Fibroblast of villous mesenchyme (primary cell): Measurements from ENCODE around the gene SUB1. TPM values are rescaled to one million over a fixed set of nuclear protein-coding genes. Genes with fewer than 3 reads are reported as not detected.
"Not testable (repeated sequence)": the region's sequence is repeated elsewhere in the genome, so short reads cannot be mapped to it uniquely, and the experiment has no call there.

ENCODE experiments used
- DNase-seq: peaks from one replicate; pipeline ENCODE4 v3.0.0-alpha.2; 2010; ENCODE audit warnings: low read depth
- H3K4me3 ChIP-seq: 2 replicates; pipeline ENCODE4 v1.5.1; 2011; ENCODE audit warnings: low read depth, mild to moderate bottlenecking, low read length
- total RNA-seq: library from RNA; depleted of rRNA; stranded (reverse); fragments of >200 nt; gene quantifications from 2 replicates; pipeline ENCODE4 v1.2.3, GENCODE V29; 2012
- TF ChIP-seq, protein P1 (sequence below): IDR thresholded peaks from 2 replicates; pipeline ENCODE4 v1.5.1; 2012; ENCODE audit warnings: low read depth, mild to moderate bottlenecking, low read length; ENCODE audit not compliant: insufficient read depth

The SUB1 gene
- total RNA-seq, 1 donor: 142 TPM

- TF ChIP-seq, protein P1, sequence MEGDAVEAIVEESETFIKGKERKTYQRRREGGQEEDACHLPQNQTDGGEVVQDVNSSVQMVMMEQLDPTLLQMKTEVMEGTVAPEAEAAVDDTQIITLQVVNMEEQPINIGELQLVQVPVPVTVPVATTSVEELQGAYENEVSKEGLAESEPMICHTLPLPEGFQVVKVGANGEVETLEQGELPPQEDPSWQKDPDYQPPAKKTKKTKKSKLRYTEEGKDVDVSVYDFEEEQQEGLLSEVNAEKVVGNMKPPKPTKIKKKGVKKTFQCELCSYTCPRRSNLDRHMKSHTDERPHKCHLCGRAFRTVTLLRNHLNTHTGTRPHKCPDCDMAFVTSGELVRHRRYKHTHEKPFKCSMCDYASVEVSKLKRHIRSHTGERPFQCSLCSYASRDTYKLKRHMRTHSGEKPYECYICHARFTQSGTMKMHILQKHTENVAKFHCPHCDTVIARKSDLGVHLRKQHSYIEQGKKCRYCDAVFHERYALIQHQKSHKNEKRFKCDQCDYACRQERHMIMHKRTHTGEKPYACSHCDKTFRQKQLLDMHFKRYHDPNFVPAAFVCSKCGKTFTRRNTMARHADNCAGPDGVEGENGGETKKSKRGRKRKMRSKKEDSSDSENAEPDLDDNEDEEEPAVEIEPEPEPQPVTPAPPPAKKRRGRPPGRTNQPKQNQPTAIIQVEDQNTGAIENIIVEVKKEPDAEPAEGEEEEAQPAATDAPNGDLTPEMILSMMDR: no peak
- DNase-seq: peak; percentile 31
Observed at GRCh38 chr5:32542216-32543059, 42.9 kb upstream of the SUB1 start.

GRCh38 chr5:32543291-32543690, 42.1 kb upstream of the SUB1 start:
- DNase-seq: no peak
- no peak overlapping the region for H3K4me3 ChIP-seq
- TF ChIP-seq, protein P1: no peak

More at GRCh38 chr5:32542216-32543059, 42.9 kb upstream of the SUB1 start:
- no peak overlapping the region for H3K4me3 ChIP-seq

- no peak overlapping the region for H3K4me3 ChIP-seq
- TF ChIP-seq, protein P1: no peak
- no peak for DNase-seq
Observed at GRCh38 chr5:32545102-32545800, 40.1 kb upstream of the SUB1 start.

- TF ChIP-seq, protein P1: no peak
- DNase-seq: no peak
- no peak overlapping the region for H3K4me3 ChIP-seq
Observed at GRCh38 chr5:32551194-32551593, 34.2 kb upstream of the SUB1 start.

DNA sequence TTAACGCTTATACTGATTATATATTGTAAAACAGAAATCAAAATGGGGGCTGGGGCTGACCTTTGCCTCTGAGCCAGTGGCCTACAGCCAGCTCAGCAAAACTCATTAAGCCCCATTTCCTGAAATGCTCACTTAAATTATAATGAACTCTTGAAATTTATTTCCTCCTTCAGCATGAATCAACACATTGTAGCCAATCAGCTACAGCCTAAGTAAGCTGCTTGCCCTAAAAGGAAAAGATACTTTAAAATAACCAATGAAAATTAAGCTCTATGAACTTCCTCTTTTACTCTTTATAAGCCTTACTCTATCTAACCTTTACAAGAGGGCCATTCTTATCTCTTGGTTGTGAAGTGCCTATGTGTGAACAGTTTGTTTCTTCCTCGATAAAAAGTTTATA, 33.5 kb upstream of the SUB1 start:
- no peak overlapping the region for H3K4me3 ChIP-seq
- DNase-seq: no peak
- TF ChIP-seq, protein P1: no peak

DNA sequence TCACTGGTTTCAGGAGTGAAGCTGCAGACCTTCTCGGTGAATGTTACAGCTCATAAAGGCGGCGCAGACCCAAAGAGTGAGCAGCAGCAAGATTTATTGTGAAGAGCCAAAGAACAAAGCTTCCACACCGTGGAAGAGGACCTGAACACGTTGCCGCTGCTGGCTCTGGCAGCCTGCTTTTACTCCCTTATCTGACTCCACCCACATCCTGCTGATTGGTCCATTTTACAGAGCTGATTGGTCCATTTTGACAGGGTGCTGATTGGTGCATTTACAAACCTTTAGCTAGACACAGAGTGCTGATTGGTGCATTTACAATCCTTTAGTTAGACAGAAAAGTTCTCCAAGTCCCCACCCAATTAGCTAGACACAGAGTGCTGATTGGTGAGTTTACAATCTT, 32.9 kb upstream of the SUB1 start:
- H3K4me3 ChIP-seq, DNase-seq: not testable (repeated sequence)

- H3K4me3 ChIP-seq: no peak overlapping the region
- TF ChIP-seq, protein P1: no peak
- DNase-seq: no peak
Observed at GRCh38 chr5:32552936-32553335, 32.4 kb upstream of the SUB1 start.

DNA sequence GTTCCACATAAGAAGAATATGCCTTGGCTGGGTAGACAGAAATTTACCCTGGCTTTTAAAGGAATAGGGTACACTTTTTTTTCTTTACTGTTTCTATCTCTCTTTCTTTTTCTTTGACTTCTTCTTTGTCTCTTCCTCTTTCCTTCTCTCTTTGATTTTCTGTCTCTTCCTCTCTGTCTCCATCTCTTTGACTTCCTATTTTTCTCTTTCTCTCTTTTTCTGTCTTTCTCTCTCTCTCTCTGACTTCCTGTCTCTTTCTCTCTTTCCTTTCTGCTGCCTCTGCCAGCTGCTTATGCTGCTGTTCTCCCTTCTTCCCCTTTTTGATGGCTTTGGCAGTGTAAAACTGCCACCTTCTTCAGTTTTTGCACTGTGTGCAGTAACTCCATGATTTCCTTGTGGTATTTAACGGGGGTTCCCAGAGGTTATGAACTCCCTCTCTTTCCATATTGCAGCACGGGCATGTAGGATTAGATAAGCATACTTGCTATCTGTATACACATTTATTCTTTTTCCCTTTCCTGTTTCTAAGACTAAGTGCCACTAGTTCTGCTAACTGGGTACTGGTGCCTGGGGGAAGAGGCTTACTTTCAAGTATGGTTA, 31.1 kb upstream of the SUB1 start:
- H3K4me3 ChIP-seq, DNase-seq: not testable (repeated sequence)

DNA sequence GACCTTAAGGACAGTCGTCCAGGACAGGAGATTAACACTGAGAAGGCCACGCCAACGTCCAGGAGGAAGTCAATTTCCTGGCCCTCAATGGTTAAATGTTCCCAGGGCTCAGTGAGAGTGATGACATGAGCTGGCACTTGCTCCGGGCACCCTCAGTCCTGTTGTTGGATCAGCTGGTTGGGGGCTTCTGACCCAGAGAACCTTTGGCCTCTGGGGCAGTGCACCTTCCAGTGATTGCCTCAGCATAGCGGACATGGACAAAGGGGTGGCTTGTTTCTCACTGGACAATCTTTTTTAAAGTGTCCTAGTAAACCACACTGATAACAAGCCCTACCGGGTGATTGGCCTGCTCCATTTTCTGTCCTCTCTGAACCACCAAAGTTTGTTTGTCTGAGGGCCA, 28.8 kb upstream of the SUB1 start:
- H3K4me3 ChIP-seq, DNase-seq: not testable (repeated sequence)
